HCT116 (cell line): ENCODE measurements around the gene TLK1. TPM values are rescaled to one million over a fixed set of nuclear protein-coding genes. Genes with fewer than 3 reads are reported as not detected.

ENCODE experiments used
- ATAC-seq: fragments of 200-7000 bp; cut with Tn5 transposase; 2 replicates; pipeline ENCODE4 v1.9.1; 2020; ENCODE audit warnings: mild to moderate bottlenecking, moderate library complexity
- BruUV-seq: library from RNA; stranded (reverse); fragments of 400-500 nt; replicated peaks from 2 replicates; lab custom pipeline; 2021; lab: Mats Ljungman, UMichigan
- CTCF ChIA-PET: fragments of 300-600 bp; sonication (Branson Sonifier 250); formaldehyde crosslinking; loops from one replicate; lab custom pipeline; 2021; ENCODE audit warnings: antibody characterized with exemption; lab: Charles Lee
- POLR2A ChIA-PET: fragments of 300-600, 350-600 bp; sonication (Branson Sonifier 250); formaldehyde crosslinking; loops from one replicate; lab custom pipeline; 2021; ENCODE audit warnings: antibody characterized with exemption; lab: Charles Lee
- RAD21 ChIA-PET, 2 experiments: fragments of 300-600 bp; sonication (Branson Sonifier 250); formaldehyde crosslinking; loops; one replicate each; lab custom pipeline; 2023; ENCODE audit warnings: low total read pairs in 2 of 2; ENCODE audit not compliant: uncharacterized antibody in 2 of 2, unreplicated experiment in 2 of 2, low non-redundant PET in 1 of 2; lab: Charles Lee
- DNase-seq: peaks from one replicate; pipeline ENCODE4 v3.0.0-alpha.2; 2010; ENCODE audit warnings: low read depth, low spot score
- H2AFZ ChIP-seq: fragments of 200-600 bp; shearing (Covaris generic), sonication (generic); 2 replicates; pipeline ENCODE4 v1.6.1; 2017; ENCODE audit warnings: low read depth, mixed run types, mixed read lengths, antibody characterized with exemption, low read length; ENCODE audit not compliant: poor library complexity, severe bottlenecking
- H3K27ac ChIP-seq: 2 replicates; pipeline ENCODE4 v1.5.1; 2012; ENCODE audit warnings: low read depth, low read length
- H3K27me3 ChIP-seq: fragments of 200-600 bp; sonication (generic); 2 replicates; pipeline ENCODE4 v1.6.1; 2016; ENCODE audit warnings: mixed run types, low read length, mixed read lengths; ENCODE audit not compliant: insufficient read depth
- H3K36me3 ChIP-seq, 2 experiments: fragments of 200-500 bp in 1 of 2; fragments of 200-600 bp in 1 of 2; sonication (Bioruptor generic) in 1 of 2; sonication (generic) in 1 of 2; 2 replicates each; pipeline versions ENCODE4 v1.5.1 to v1.6.1; 2014 to 2016; ENCODE audit warnings: low read length in 2 of 2, inconsistent platforms in 1 of 2, mixed read lengths in 1 of 2, mixed run types in 1 of 2; ENCODE audit not compliant: insufficient read depth in 2 of 2, control insufficient read depth in 1 of 2
- H3K4me1 ChIP-seq, 2 experiments: fragments of 200-600 bp in 1 of 2; sonication (generic) in 1 of 2; 2 replicates each; pipeline versions ENCODE4 v1.5.1 to v1.6.1; 2012 to 2017; ENCODE audit warnings: low read length in 2 of 2, inconsistent platforms in 1 of 2, mild to moderate bottlenecking in 1 of 2, mixed read lengths in 1 of 2, mixed run types in 1 of 2, moderate library complexity in 1 of 2; ENCODE audit not compliant: insufficient read depth in 2 of 2, control insufficient read depth in 1 of 2
- H3K4me2 ChIP-seq: fragments of 200-600 bp; sonication (generic); 2 replicates; pipeline ENCODE4 v1.6.1; 2017; ENCODE audit warnings: mixed run types, low read length, mixed read lengths
- H3K4me3 ChIP-seq, 2 experiments: fragments of 200-600 bp in 1 of 2; sonication (generic) in 1 of 2; replicated peaks in 1 of 2; 2 replicates each; pipeline ENCODE4 v1.5.1; 2011 to 2016; ENCODE audit warnings: low read length in 2 of 2, control low read depth in 1 of 2, low read depth in 1 of 2, mild to moderate bottlenecking in 1 of 2, mixed read lengths in 1 of 2, mixed run types in 1 of 2
- H3K79me2 ChIP-seq: fragments of 200-600 bp; sonication (generic); 2 replicates; pipeline ENCODE4 v1.6.1; 2017; ENCODE audit warnings: mild to moderate bottlenecking, mixed run types, low read length, moderate library complexity, mixed read lengths; ENCODE audit not compliant: insufficient read depth
- H3K9ac ChIP-seq: fragments of 200-600 bp; sonication (generic); 2 replicates; pipeline ENCODE4 v1.6.1; 2016; ENCODE audit warnings: low read length, mixed read lengths
- H3K9me2 ChIP-seq: fragments of 200-600 bp; sonication (generic), shearing (Covaris generic); 2 replicates; pipeline ENCODE4 v1.6.1; 2017; ENCODE audit warnings: mixed run types, mild to moderate bottlenecking, moderate library complexity; ENCODE audit not compliant: insufficient read depth
- H3K9me3 ChIP-seq, 2 experiments: fragments of 200-500 bp in 1 of 2; fragments of 200-600 bp in 1 of 2; sonication (Bioruptor generic) in 1 of 2; sonication (generic) in 1 of 2; 2 replicates each; pipeline ENCODE4 v1.6.1; 2014 to 2017; ENCODE audit warnings: low read length in 2 of 2, mixed read lengths in 2 of 2, inconsistent platforms in 1 of 2, low read depth in 1 of 2, mild to moderate bottlenecking in 1 of 2, mixed run types in 1 of 2, moderate library complexity in 1 of 2; ENCODE audit not compliant: control insufficient read depth in 1 of 2, insufficient read depth in 1 of 2
- H4K20me1 ChIP-seq: fragments of 200-600 bp; sonication (generic), shearing (Covaris generic); 2 replicates; pipeline ENCODE4 v1.6.1; 2017; ENCODE audit warnings: mixed run types, mild to moderate bottlenecking, moderate library complexity; ENCODE audit not compliant: insufficient read depth
- ATF3 ChIP-seq: IDR thresholded peaks from 2 replicates; pipeline ENCODE4 v1.6.1; 2012
- CBX3 ChIP-seq: IDR thresholded peaks from 2 replicates; pipeline ENCODE4 v1.6.1; 2012; ENCODE audit warnings: low read depth
- CEBPB ChIP-seq: IDR thresholded peaks from 2 replicates; pipeline ENCODE4 v1.6.1; 2012; ENCODE audit warnings: low read depth
- POLR2AphosphoS5 ChIP-seq: IDR thresholded peaks from 2 replicates; pipeline ENCODE4 v1.6.1; 2011; ENCODE audit warnings: mild to moderate bottlenecking, low read depth, low read length, moderate library complexity
- SIN3A ChIP-seq: IDR thresholded peaks from 2 replicates; pipeline ENCODE4 v1.6.1; 2012; ENCODE audit warnings: low read depth
- ZBTB33 ChIP-seq: IDR thresholded peaks from 2 replicates; pipeline ENCODE4 v1.6.1; 2011; ENCODE audit warnings: mild to moderate bottlenecking, low read length, moderate library complexity; ENCODE audit not compliant: insufficient replicate concordance; ENCODE audit errors: extremely low read depth
- ZFX ChIP-seq: fragments of 450-650 bp; IDR thresholded peaks from 2 replicates; pipeline ENCODE4 v1.6.1; 2017
- ZNF274 ChIP-seq: fragments of 200-500 bp; sonication (Bioruptor generic); IDR thresholded peaks from 2 replicates; pipeline ENCODE4 v1.6.1; 2014; ENCODE audit warnings: mild to moderate bottlenecking, low read depth, low read length, inconsistent platforms
- intact Hi-C: fragments of 100-400 bp; cut with micrococcal nuclease; formaldehyde crosslinking; loops from 2 replicates; pipeline ENCODE4 v1.10.0; 2022
- total RNA-seq: library from RNA; stranded (reverse); gene quantifications from one replicate; pipeline ENCODE4 v1.2.1, GENCODE V29; 2021; ENCODE audit not compliant: unreplicated experiment

The TLK1 gene
- total RNA-seq, 1 experiment from 2014 or later: 57.7 TPM

GRCh38 chr2:170950221-170950761 lies 210.4 kb downstream of the TLK1 start:
- no peak overlapping the region for H2AFZ ChIP-seq
- H3K79me2 ChIP-seq: peaks cover 42% of the 10 kb centered on the region
- no peak overlapping the region for H3K27ac ChIP-seq
- BruUV-seq: no TSS peak
- H3K9me2 ChIP-seq: no peaks in the 10 kb centered on the region
- RAD21 ChIA-PET: no interaction called here
- no peak overlapping the region for H3K4me3 ChIP-seq
- H3K4me2 ChIP-seq: no peak overlapping the region
- POLR2A ChIA-PET: no interaction called here
- intact Hi-C loops: no loop called here
- ATAC-seq: no peak
- H3K9me3 ChIP-seq: no peaks in the 10 kb centered on the region
- peaks cover 50 to 52% of the 10 kb centered on the region in 2 experiments for H3K36me3 ChIP-seq
- no peaks in the 10 kb centered on the region for H3K4me1 ChIP-seq
- no peak for TF ChIP-seq ZFX
- no peak for TF ChIP-seq ZNF274
- TF ChIP-seq CBX3: no peak
- TF ChIP-seq ZBTB33: no peak
- no peak for TF ChIP-seq CEBPB
- TF ChIP-seq SIN3A: no peak
- TF ChIP-seq ATF3: no peak
- no peak for TF ChIP-seq POLR2AphosphoS5
- TF ChIP-seq, all 23 proteins: peak for 0
- Histone ChIP-seq H3K9ac (no peak overlapping the region), H3K27me3 (no peaks in the 10 kb centered on the region), H4K20me1 (0 out of 2 replicates have a peak, but pooled peaks cover 5% of the 10 kb centered on the region)
- CTCF ChIA-PET: no interaction called here
- no peak for DNase-seq
